GM11168 (cell line): ENCODE data around the gene GRID2.

Source experiments
- in situ Hi-C: fragments of 300-500 bp; cut with MboI; formaldehyde crosslinking; loops from one replicate; pipeline ENCODE4 v1.12.0; 2022; ENCODE audit warnings: low sequenced_read_pairs; ENCODE audit not compliant: unreplicated experiment

Gene GRID2

GRCh38 chr4:92516450-92516849, 212.7 kb downstream of the GRID2 start:
- in situ Hi-C loops: no loop called here

- in situ Hi-C loops: no loop called here
Observed at GRCh38 chr4:92519727-92520126, 216.0 kb downstream of the GRID2 start.

GRCh38 chr4:92520563-92520962, 216.8 kb downstream of the GRID2 start:
- in situ Hi-C loops: no loop called here

- in situ Hi-C loops: no loop called here
Observed at GRCh38 chr4:92521941-92522340, 218.2 kb downstream of the GRID2 start.

- in situ Hi-C loops: no loop called here
Observed at GRCh38 chr4:92522356-92522755, 218.6 kb downstream of the GRID2 start.

- in situ Hi-C loops: no loop called here
Observed at GRCh38 chr4:92524131-92524530, 220.4 kb downstream of the GRID2 start.

GRCh38 chr4:92528541-92528940, 224.8 kb downstream of the GRID2 start:
- in situ Hi-C loops: no loop called here

- in situ Hi-C loops: no loop called here
Observed at GRCh38 chr4:92529510-92529909, 225.7 kb downstream of the GRID2 start.

- in situ Hi-C loops: no loop called here
Observed at GRCh38 chr4:92535599-92535998, 231.8 kb downstream of the GRID2 start.

- in situ Hi-C loops: no loop called here
Observed at GRCh38 chr4:92551616-92552015, 247.8 kb downstream of the GRID2 start.

- in situ Hi-C loops: no loop called here
Observed at GRCh38 chr4:92566269-92566668, 262.5 kb downstream of the GRID2 start.

- in situ Hi-C loops: no loop called here
Observed at GRCh38 chr4:92580816-92581215, 277.1 kb downstream of the GRID2 start.

- in situ Hi-C loops: no loop called here
Observed at GRCh38 chr4:92599044-92599443, 295.3 kb downstream of the GRID2 start.

- in situ Hi-C loops: no loop called here
Observed at GRCh38 chr4:92600638-92601037, 296.9 kb downstream of the GRID2 start.

GRCh38 chr4:92606227-92606626, 302.5 kb downstream of the GRID2 start:
- in situ Hi-C loops: no loop called here

- in situ Hi-C loops: no loop called here
Observed at GRCh38 chr4:92615049-92615448, 311.3 kb downstream of the GRID2 start.

GRCh38 chr4:92618968-92619367, 315.2 kb downstream of the GRID2 start:
- in situ Hi-C loops: no loop called here

- in situ Hi-C loops: no loop called here
Observed at GRCh38 chr4:92629302-92629701, 325.5 kb downstream of the GRID2 start.

GRCh38 chr4:92634882-92635281, 331.1 kb downstream of the GRID2 start:
- in situ Hi-C loops: no loop called here

- in situ Hi-C loops: no loop called here
Observed at GRCh38 chr4:92636038-92636806, 332.5 kb downstream of the GRID2 start.

- in situ Hi-C loops: no loop called here
Observed at GRCh38 chr4:92641409-92641808, 337.6 kb downstream of the GRID2 start.

GRCh38 chr4:92646826-92647225, 343.1 kb downstream of the GRID2 start:
- in situ Hi-C loops: no loop called here
